NCI-H345 treated with DMSO at 0.1 percent for 48 hours (cell line): ENCODE results near the gene SLIT3.
A peak's percentile ranks its signal among the peaks of the same experiment; 100 is the strongest.

Source experiments
- DNase-seq: peaks from one replicate; lab custom pipeline; 2025; ENCODE audit not compliant: unreplicated experiment; lab: John Stamatoyannopoulos, UW

The SLIT3 gene

GRCh38 chr5:168818558-168818957, 482.4 kb downstream of the SLIT3 start:
- peak; percentile 69 for DNase-seq

- no peak for DNase-seq
Observed at GRCh38 chr5:168817591-168817990, 483.3 kb downstream of the SLIT3 start.

GRCh38 chr5:168816661-168817060, 484.3 kb downstream of the SLIT3 start:
- no peak for DNase-seq

DNA sequence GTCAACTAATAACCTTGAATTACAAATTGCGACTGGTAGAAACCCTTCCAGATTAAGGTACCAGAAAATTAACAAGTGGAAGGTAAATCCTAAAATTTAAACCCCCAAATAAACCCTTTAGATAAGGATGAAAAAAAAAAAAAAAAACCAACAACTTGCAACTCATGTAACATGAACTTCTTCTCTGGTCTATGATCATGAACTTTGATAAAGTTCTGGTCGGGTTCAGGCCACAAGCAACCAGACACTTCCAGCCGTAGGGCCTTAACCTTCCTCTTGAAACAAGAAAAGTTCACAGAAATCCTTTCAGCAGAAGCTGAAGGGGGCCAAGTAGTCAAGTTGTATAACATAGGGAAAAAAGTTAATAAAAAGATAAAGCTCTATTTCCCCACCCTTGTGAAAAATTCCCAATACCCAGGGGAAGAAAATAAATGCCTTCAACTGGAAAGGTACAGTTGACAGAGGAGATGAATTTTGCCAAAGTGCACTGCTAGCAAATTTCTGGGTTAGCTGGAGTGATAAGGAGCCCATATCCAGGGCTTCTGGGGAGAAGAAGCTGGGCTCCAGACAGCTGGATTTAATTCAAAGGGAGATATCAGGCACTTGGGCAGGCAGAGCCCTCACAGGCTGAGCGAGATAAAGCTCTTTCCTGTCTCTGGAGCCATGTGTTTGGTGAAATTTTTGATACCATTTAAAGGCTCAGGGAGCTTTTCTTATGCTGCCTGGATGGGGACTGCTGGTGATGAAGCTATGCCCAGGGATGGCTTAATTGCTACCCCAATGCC, 487.6 kb downstream of the SLIT3 start:
- no peak for DNase-seq

DNA sequence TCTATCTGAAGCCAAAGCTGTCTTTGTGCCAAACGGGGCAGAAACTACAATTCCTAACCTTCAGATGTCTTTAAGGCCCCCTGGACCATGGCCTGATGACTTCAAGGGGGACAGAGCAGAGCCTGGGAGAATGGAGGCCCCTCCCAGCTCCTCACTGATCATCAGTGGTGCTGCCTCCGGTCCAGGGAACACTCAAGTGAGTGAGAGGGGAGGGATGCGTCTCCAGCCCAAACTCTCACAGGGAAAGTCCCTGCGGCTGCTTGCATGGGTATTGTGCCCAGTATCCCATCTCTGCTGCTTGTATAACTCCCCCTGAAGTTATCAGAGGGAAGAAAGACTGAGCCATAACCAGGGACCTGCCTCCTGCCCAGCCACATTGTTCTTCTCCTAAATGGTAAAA, 490.3 kb downstream of the SLIT3 start:
- DNase-seq: no peak

- DNase-seq: no peak
Observed at GRCh38 chr5:168809218-168809617, 491.7 kb downstream of the SLIT3 start.

GRCh38 chr5:168808051-168808616, 492.8 kb downstream of the SLIT3 start:
- DNase-seq: no peak

GRCh38 chr5:168807287-168807686, 493.7 kb downstream of the SLIT3 start:
- DNase-seq: no peak

GRCh38 chr5:168803541-168803940, 497.4 kb downstream of the SLIT3 start:
- no peak for DNase-seq

- DNase-seq: no peak
Observed at GRCh38 chr5:168802337-168802736, 498.6 kb downstream of the SLIT3 start.

DNA sequence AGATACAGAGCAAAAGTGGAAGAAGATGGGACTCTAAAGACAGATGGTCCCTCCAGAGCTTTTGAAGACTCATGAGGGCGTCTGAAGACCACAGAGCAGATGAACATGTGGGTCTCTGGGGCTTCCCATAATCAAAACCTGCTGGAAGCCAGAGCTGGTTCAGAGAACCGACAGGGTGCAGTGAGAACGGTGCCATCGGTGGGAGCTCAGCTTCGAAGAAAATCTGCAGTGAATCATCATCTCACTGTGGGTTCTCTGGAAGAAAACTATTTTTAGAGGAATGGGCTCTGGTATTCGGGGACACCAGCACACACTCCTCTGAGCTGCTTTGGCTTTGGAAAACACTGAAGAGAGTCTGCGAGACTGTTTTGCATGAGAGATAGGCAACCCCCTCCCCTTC, 499.4 kb downstream of the SLIT3 start:
- DNase-seq: no peak

- no peak for DNase-seq
Observed at GRCh38 chr5:168800701-168801100, 500.2 kb downstream of the SLIT3 start.

DNA sequence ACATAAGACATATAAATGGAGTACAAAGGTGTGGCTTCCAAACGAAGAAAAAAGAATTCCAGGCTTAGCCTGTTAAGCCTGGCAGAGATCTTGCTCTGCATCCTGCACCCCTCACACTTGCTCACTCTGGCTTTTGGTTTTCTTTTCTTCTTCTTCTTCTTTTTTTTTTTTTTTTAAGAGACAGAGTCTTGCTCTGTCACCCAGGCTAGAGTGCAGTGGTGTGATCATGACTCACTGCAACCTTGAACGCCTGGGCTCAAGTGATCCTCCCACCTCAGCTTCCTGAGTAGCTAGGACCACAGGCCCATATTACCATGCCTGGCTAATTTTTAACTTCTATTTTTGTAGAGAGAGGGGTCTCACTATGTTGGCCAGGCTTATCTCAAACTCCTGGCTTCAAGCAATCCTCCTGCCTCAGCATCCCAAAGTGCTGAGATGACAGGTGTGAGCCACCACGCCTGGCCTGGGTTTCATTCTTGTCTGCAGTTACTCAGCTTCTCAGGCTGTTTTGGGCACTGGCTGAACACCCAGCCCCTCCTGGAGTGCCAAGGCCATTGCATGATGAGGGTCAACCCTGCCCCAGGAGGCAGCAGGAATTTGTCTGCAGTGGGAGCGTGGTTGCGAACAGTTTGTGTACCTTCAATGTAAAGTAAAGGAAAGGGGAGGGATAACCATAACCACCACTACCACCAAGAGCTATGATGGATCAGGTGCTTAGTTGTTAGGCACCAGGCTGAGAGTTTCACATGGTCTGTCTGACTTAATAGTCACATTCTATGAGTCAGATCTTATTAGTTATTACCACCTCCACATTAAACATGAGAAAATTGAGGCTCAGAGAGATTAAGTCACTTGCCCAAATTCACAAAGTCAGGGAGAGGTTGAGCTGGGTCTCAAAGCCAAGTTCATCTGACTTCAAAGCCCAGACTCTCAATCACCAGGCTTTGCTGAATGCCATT, 502.6 kb downstream of the SLIT3 start:
- DNase-seq: no peak

- peak; percentile 18 for DNase-seq
Observed at GRCh38 chr5:168796593-168797580, 504.1 kb downstream of the SLIT3 start.

- DNase-seq: no peak
Observed at GRCh38 chr5:168796000-168796399, 504.9 kb downstream of the SLIT3 start.

- no peak for DNase-seq
Observed at GRCh38 chr5:168793841-168794837, 506.8 kb downstream of the SLIT3 start.

GRCh38 chr5:168792678-168793077, 508.3 kb downstream of the SLIT3 start:
- DNase-seq: no peak

DNA sequence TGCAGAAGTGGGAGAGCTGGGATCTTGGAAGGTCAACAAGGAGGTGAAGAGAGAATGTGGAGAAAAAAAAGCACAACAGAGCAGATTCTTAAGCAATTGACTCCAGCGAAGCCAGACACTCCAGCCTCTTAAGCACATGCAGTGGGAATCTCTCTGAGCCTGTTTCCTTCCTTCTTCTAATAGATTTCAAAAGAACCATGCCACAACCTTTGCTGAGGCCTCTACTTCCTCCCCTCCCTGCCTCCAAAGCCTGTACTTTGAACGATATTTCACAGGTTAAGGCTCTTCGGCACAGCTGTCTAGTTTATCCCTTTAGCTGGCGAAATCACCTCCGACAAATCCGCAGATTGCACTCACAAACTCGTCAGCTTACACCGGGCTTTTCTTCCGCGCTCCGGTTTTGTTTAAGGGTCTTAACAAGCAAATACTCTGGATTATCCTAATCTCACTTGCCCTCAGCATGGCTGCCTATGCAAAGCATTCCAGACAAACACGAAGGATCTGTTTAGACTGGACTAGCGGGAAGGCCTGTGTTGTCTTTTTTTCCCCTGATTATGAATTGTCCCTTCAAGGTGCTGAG, 510.2 kb downstream of the SLIT3 start:
- no peak for DNase-seq
